Liver (tissue), 9 donors: ENCODE results near the gene GOLGA6D. TPM values are rescaled to one million over a fixed set of nuclear protein-coding genes. Genes with fewer than 3 reads are reported as not detected.

Experiments
- DNase-seq: peaks from one replicate; pipeline ENCODE4 v3.0.0-alpha.2; 2017; ENCODE audit warnings: low spot score
- H3K27ac ChIP-seq, 2 donors: one replicate each; pipeline ENCODE4 v1.7.0; 2013; ENCODE audit warnings: inconsistent platforms in 2 of 2, low read length in 2 of 2, control low read depth in 1 of 2, low read depth in 1 of 2, mild to moderate bottlenecking in 1 of 2
- H3K27me3 ChIP-seq, 4 donors: one replicate each; pipeline versions ENCODE4 v1.6.1 to v1.7.0; 2013; ENCODE audit warnings: low read length in 3 of 4, inconsistent platforms in 1 of 4, mild to moderate bottlenecking in 1 of 4, moderate library complexity in 1 of 4; ENCODE audit not compliant: control insufficient read depth in 4 of 4, insufficient read depth in 4 of 4
- H3K36me3 ChIP-seq, 4 donors: one replicate each; pipeline versions ENCODE4 v1.6.1 to v1.7.0; 2013; ENCODE audit warnings: low read length in 3 of 4, mild to moderate bottlenecking in 3 of 4, low read depth in 1 of 4, moderate library complexity in 1 of 4; ENCODE audit not compliant: control insufficient read depth in 4 of 4, insufficient read depth in 3 of 4
- H3K4me1 ChIP-seq, 4 donors: one replicate each; pipeline versions ENCODE4 v1.6.1 to v1.7.0; 2013; ENCODE audit warnings: low read length in 3 of 4, mild to moderate bottlenecking in 3 of 4, moderate library complexity in 1 of 4; ENCODE audit not compliant: control insufficient read depth in 4 of 4, insufficient read depth in 4 of 4
- H3K4me3 ChIP-seq, 3 donors: one replicate each; pipeline versions ENCODE4 v1.6.1 to v1.7.0; 2013; ENCODE audit warnings: low read length in 3 of 3, control low read depth in 1 of 3, low read depth in 1 of 3, mild to moderate bottlenecking in 1 of 3
- H3K9ac ChIP-seq, 2 donors: one replicate each; pipeline ENCODE4 v1.7.0; 2013; ENCODE audit warnings: low read length in 2 of 2, mild to moderate bottlenecking in 2 of 2, moderate library complexity in 2 of 2, control low read depth in 1 of 2, low read depth in 1 of 2
- H3K9me3 ChIP-seq, 4 donors: one replicate each; pipeline versions ENCODE4 v1.6.1 to v1.7.0; 2013; ENCODE audit warnings: low read length in 3 of 4; ENCODE audit not compliant: control insufficient read depth in 4 of 4
- EGR1 ChIP-seq, 2 donors: IDR thresholded peaks; 2 replicates each; pipeline ENCODE4 v1.6.1; 2016 to 2018; ENCODE audit warnings: antibody characterized with exemption in 2 of 2, low read depth in 2 of 2
- FOXA1 ChIP-seq: IDR thresholded peaks from 2 replicates; pipeline ENCODE4 v1.6.1; 2016; ENCODE audit warnings: antibody characterized with exemption
- GABPA ChIP-seq, 2 donors: IDR thresholded peaks in 1 of 2; conservative IDR thresholded peaks in 1 of 2; 2 replicates each; pipeline ENCODE4 v1.6.1; 2016; ENCODE audit warnings: antibody characterized with exemption in 2 of 2, mild to moderate bottlenecking in 1 of 2, moderate library complexity in 1 of 2
- HNF4A ChIP-seq, 2 donors: conservative IDR thresholded peaks; 2 replicates each; pipeline ENCODE4 v1.6.1; 2016; ENCODE audit warnings: antibody characterized with exemption in 2 of 2, mild to moderate bottlenecking in 2 of 2
- HNF4G ChIP-seq: IDR thresholded peaks from 2 replicates; pipeline ENCODE4 v1.6.1; 2016; ENCODE audit warnings: antibody characterized with exemption
- JUND ChIP-seq, 2 donors: IDR thresholded peaks; 2 replicates each; pipeline ENCODE4 v1.6.1; 2016; ENCODE audit warnings: antibody characterized with exemption in 2 of 2
- MAX ChIP-seq: IDR thresholded peaks from 2 replicates; pipeline ENCODE4 v1.6.1; 2016; ENCODE audit warnings: antibody characterized with exemption
- REST ChIP-seq: IDR thresholded peaks from 2 replicates; pipeline ENCODE4 v1.6.1; 2016; ENCODE audit warnings: antibody characterized with exemption, mild to moderate bottlenecking
- RXRA ChIP-seq, 2 donors: IDR thresholded peaks; 2 replicates each; pipeline ENCODE4 v1.6.1; 2017 to 2018; ENCODE audit warnings: antibody characterized with exemption in 2 of 2, mild to moderate bottlenecking in 1 of 2
- SP1 ChIP-seq: IDR thresholded peaks from 2 replicates; pipeline ENCODE4 v1.6.1; 2018; ENCODE audit warnings: antibody characterized with exemption, mild to moderate bottlenecking
- WGBS: extraction: QIAGEN DNeasy Blood & Tissue Kit; methylation state at CpG from one replicate; pipeline ENCODE4 v1.1.7; 2013; 5-methylcytosine and 5-hydroxymethylcytosine counted together
- polyA plus RNA-seq, 2 donors: library from polyadenylated mRNA; stranded (reverse) in 1 of 2; unstranded in 1 of 2; fragments of 200-250 nt in 1 of 2; fragments of >200 nt in 1 of 2; fragmentation: Nextera tagmentation in 1 of 2; extraction: Ambion mirVana in 1 of 2; gene quantifications; one replicate each; pipeline versions ENCODE4 v1.2.1 to v1.2.3, GENCODE V29; 2013 to 2015
- total RNA-seq, 2 donors: library from RNA; depleted of rRNA; stranded (reverse); fragments of >200 nt; gene quantifications; one replicate each; pipeline ENCODE4 v1.2.3, GENCODE V29; 2014
- TF ChIP-seq, protein P1 (sequence below): IDR thresholded peaks from 2 replicates; pipeline ENCODE4 v1.6.1; 2016; ENCODE audit warnings: antibody characterized with exemption
- TF ChIP-seq, protein P2 (sequence below): IDR thresholded peaks from 2 replicates; pipeline ENCODE4 v1.6.1; 2016; ENCODE audit warnings: antibody characterized with exemption
- donor health status: healthy.
- donor health status: healthy.
- donor health status: healthy.
- donor health status: healthy.
- donor health status: healthy.

GOLGA6D gene
- total and polyA plus RNA-seq, 4 donors, result 0.02 to 0.08 (median 0.05) TPM

DNA sequence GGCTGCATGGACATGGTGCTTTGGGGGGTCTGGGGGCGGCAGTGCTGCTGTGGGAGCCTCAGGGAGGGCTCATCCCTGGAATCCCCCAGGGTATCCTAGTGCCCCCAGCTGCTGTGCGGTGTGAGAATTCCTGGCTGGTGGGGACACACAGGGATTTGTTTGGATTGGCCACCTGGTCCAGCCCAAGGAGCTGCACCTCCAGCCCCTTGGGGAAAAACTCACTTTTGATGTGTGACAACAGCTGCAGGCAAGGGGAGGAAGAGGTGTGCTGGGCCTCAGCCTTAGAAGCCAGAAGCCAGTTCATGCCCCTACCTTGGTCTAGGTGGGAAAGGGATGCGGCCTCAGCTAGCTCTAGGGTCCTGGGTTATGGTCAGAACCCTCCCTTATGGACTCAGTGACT is 44.9 kb downstream of the GOLGA6D start:
- H3K27ac ChIP-seq, result no peak overlapping the region
- H3K4me1 ChIP-seq, result no peaks in the 10 kb centered on the region
- H3K27me3 ChIP-seq, result no peaks in the 10 kb centered on the region
- H3K36me3 ChIP-seq, result no peaks in the 10 kb centered on the region
- WGBS, result 95% methylated on average over 3 of the region's 3 CpGs
- TF ChIP-seq EGR1 (IDR thresholded peaks at IDR 0.05; ENCODE audit: low read depth in 2 of 2), result no peak
- TF ChIP-seq HNF4G, result no peak
- TF ChIP-seq FOXA1, result no peak
- no peak for TF ChIP-seq REST
- TF ChIP-seq RXRA (IDR thresholded peaks at IDR 0.05), result no peak
- no peak for TF ChIP-seq SP1
- no peak for TF ChIP-seq HNF4A (conservative IDR thresholded peaks at IDR 0.05)
- no peak for TF ChIP-seq GABPA (IDR thresholded peaks at IDR 0.05 in 1 of 2, conservative IDR thresholded peaks at IDR 0.05 in 1 of 2)
- no peak for TF ChIP-seq MAX
- TF ChIP-seq, protein P1, sequence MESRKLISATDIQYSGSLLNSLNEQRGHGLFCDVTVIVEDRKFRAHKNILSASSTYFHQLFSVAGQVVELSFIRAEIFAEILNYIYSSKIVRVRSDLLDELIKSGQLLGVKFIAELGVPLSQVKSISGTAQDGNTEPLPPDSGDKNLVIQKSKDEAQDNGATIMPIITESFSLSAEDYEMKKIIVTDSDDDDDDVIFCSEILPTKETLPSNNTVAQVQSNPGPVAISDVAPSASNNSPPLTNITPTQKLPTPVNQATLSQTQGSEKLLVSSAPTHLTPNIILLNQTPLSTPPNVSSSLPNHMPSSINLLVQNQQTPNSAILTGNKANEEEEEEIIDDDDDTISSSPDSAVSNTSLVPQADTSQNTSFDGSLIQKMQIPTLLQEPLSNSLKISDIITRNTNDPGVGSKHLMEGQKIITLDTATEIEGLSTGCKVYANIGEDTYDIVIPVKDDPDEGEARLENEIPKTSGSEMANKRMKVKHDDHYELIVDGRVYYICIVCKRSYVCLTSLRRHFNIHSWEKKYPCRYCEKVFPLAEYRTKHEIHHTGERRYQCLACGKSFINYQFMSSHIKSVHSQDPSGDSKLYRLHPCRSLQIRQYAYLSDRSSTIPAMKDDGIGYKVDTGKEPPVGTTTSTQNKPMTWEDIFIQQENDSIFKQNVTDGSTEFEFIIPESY, result no peak
- no peak for TF ChIP-seq JUND (IDR thresholded peaks at IDR 0.05)
- H3K9me3 ChIP-seq, result no peaks in the 10 kb centered on the region
- H3K4me3 ChIP-seq, result no peak overlapping the region
- no peak for DNase-seq
- no peak overlapping the region for H3K9ac ChIP-seq

- H3K4me3 ChIP-seq, result no peak overlapping the region
- no peak overlapping the region for H3K27ac ChIP-seq
- no peak overlapping the region for H3K9ac ChIP-seq
- DNase-seq, result no peak
- 83% methylated on average over 10 of the region's 10 CpGs for WGBS
- H3K36me3 ChIP-seq, result no peaks in the 10 kb centered on the region
- TF ChIP-seq, protein P2, sequence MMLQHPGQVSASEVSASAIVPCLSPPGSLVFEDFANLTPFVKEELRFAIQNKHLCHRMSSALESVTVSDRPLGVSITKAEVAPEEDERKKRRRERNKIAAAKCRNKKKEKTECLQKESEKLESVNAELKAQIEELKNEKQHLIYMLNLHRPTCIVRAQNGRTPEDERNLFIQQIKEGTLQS, result no peak
- no peak for TF ChIP-seq EGR1 (IDR thresholded peaks at IDR 0.05; ENCODE audit: low read depth in 2 of 2)
- H3K27me3 ChIP-seq, result no peaks in the 10 kb centered on the region
- no peaks in the 10 kb centered on the region for H3K9me3 ChIP-seq
- H3K4me1 ChIP-seq, result no peaks in the 10 kb centered on the region
These were observed 46.1 kb downstream of the GOLGA6D start for GRCh38 chr15:75328493-75329314.
